HG03439 (cell line): ENCODE measurements around the gene SERINC4.
"Not testable (repeated sequence)": the region's sequence is repeated elsewhere in the genome, so short reads cannot be mapped to it uniquely, and the experiment has no call there.

Experiments used
- ATAC-seq: cut with Tn5 transposase; IDR thresholded peaks from one replicate; pipeline ENCODE4 v1.9.1; 2021; ENCODE audit warnings: mild to moderate bottlenecking, moderate library complexity; ENCODE audit not compliant: unreplicated experiment

Gene SERINC4

GRCh38 chr15:43799945-43800285 is at the start of gene SERINC4:
Gene SERINC4, minus strand, starts transcription at chr15:43800220. Its CDS starts 234 bp downstream, at chr15:43799986.
- no peak for ATAC-seq

GRCh38 chr15:43845421-43845820 is 45.4 kb upstream of the SERINC4 start:
- no peak for ATAC-seq

- not testable (repeated sequence) for ATAC-seq
Observed at GRCh38 chr15:43832485-43832884, 32.5 kb upstream of the SERINC4 start.

- ATAC-seq = not testable (repeated sequence)
Observed at GRCh38 chr15:43831519-43832052, 31.6 kb upstream of the SERINC4 start.

GRCh38 chr15:43830691-43831275 is 30.8 kb upstream of the SERINC4 start:
- ATAC-seq = not testable (repeated sequence)

GRCh38 chr15:43829951-43830540 is 30.0 kb upstream of the SERINC4 start:
- ATAC-seq = not testable (repeated sequence)

GRCh38 chr15:43828061-43828657 is 28.1 kb upstream of the SERINC4 start:
- ATAC-seq = no peak

GRCh38 chr15:43826508-43827341 is 26.7 kb upstream of the SERINC4 start, which contains the start of gene WDR76:
Gene WDR76, plus strand, starts transcription at chr15:43827002. Its CDS starts 31 bp downstream, at chr15:43827033.
- ATAC-seq = peak; percentile 62

GRCh38 chr15:43826029-43826507 is 26.0 kb upstream of the SERINC4 start:
- ATAC-seq = no peak

GRCh38 chr15:43825305-43825704 is 25.3 kb upstream of the SERINC4 start:
- ATAC-seq = not testable (repeated sequence)

- ATAC-seq = peak; percentile 71
Observed at GRCh38 chr15:43824302-43825246, 24.6 kb upstream of the SERINC4 start, which contains the start of gene MFAP1. Gene MFAP1, minus strand, starts transcription at chr15:43824690. Its CDS starts 121 bp downstream, at chr15:43824569.

- ATAC-seq = no peak
Observed at GRCh38 chr15:43821505-43821904, 21.5 kb upstream of the SERINC4 start.

GRCh38 chr15:43815064-43815463 is 15.0 kb upstream of the SERINC4 start:
- not testable (repeated sequence) for ATAC-seq

- ATAC-seq = peak; percentile 60
Observed at GRCh38 chr15:43808960-43809678, 9.1 kb upstream of the SERINC4 start.

GRCh38 chr15:43808435-43808950 is 8.5 kb upstream of the SERINC4 start:
- no peak for ATAC-seq

GRCh38 chr15:43802676-43803075 is 2.7 kb upstream of the SERINC4 start:
- ATAC-seq = not testable (repeated sequence)

GRCh38 chr15:43800286-43801141 is 494 bp upstream of the SERINC4 start, which contains the start of gene HYPK:
Gene HYPK, plus strand, starts transcription at chr15:43800599. Its CDS starts 24 bp downstream, at chr15:43800623.
- peak; percentile 68 for ATAC-seq
